ENCODE data around the gene FBXW11.

- no peak for TF ChIP-seq CTCF (IDR thresholded peaks at IDR 0.05; ENCODE audit: low read depth, low read length)
- TF ChIP-seq EZH2phosphoT487 (IDR thresholded peaks at IDR 0.05; ENCODE audit: low read depth) = no peak
Observed at GRCh38 chr5:171848911-171849520, 157.4 kb downstream of the FBXW11 start.

Measured in OCI-LY3 (cell line).